GM23338 (cell line): ENCODE data around the gene CLDN9. TPM values are rescaled to one million over a fixed set of nuclear protein-coding genes. Genes with fewer than 3 reads are reported as not detected.
A peak's percentile ranks its signal among the peaks of the same experiment; 100 is the strongest.

ENCODE experiments used
- ATAC-seq: fragments of 200-7000 bp; cut with Tn5 transposase; 3 replicates; pipeline ENCODE4 v1.9.1; 2020
- DNase-seq: peaks from one replicate; pipeline ENCODE4 v3.0.0-alpha.2; 2015; ENCODE audit warnings: low spot score
- H2AFZ ChIP-seq: fragments of 200-600 bp; sonication (generic); 2 replicates; pipeline ENCODE4 v1.8.0; 2016; ENCODE audit warnings: antibody characterized with exemption, mild to moderate bottlenecking, moderate library complexity
- H3F3A ChIP-seq: fragments of 200-600 bp; sonication (generic); replicated peaks from 2 replicates; pipeline ENCODE4 v1.8.0; 2017; ENCODE audit warnings: antibody characterized with exemption, mixed run types, low read depth
- H3K27ac ChIP-seq: fragments of 200-600 bp; sonication (generic); 2 replicates; pipeline ENCODE4 v1.6.1; 2016; ENCODE audit warnings: low read depth
- H3K27me3 ChIP-seq: fragments of 200-600 bp; sonication (generic); 2 replicates; pipeline ENCODE4 v1.8.0; 2016; ENCODE audit warnings: mild to moderate bottlenecking, mixed run types, moderate library complexity; ENCODE audit not compliant: insufficient read depth
- H3K36me3 ChIP-seq: fragments of 200-600 bp; sonication (generic); 2 replicates; pipeline ENCODE4 v1.8.0; 2016; ENCODE audit warnings: mild to moderate bottlenecking; ENCODE audit not compliant: insufficient read depth
- H3K4me1 ChIP-seq: fragments of 200-600 bp; sonication (generic); 2 replicates; pipeline ENCODE4 v1.8.0; 2016; ENCODE audit warnings: mild to moderate bottlenecking, moderate library complexity; ENCODE audit not compliant: insufficient read depth
- H3K4me2 ChIP-seq: fragments of 200-600 bp; sonication (generic); 2 replicates; pipeline ENCODE4 v1.7.1; 2017; ENCODE audit warnings: mixed run types
- H3K4me3 ChIP-seq: fragments of 200-600 bp; sonication (generic); 2 replicates; pipeline ENCODE4 v1.6.1; 2016; ENCODE audit warnings: mixed run types
- H3K79me2 ChIP-seq: fragments of 200-600 bp; sonication (generic); replicated peaks from 2 replicates; pipeline ENCODE4 v1.8.0; 2017; ENCODE audit warnings: mild to moderate bottlenecking; ENCODE audit not compliant: insufficient read depth
- H3K9me2 ChIP-seq: fragments of 200-600 bp; sonication (generic); 2 replicates; pipeline ENCODE4 v1.8.0; 2017; ENCODE audit not compliant: insufficient read depth
- H4K20me1 ChIP-seq: fragments of 200-600 bp; sonication (generic); replicated peaks from 2 replicates; pipeline ENCODE4 v1.8.0; 2017; ENCODE audit warnings: mild to moderate bottlenecking; ENCODE audit not compliant: insufficient read depth
- H3K27ac Mint-ChIP-seq: 2 replicates; pipeline ENCODE4 v1.8.0; 2020; ENCODE audit warnings: inconsistent platforms, mild to moderate bottlenecking, moderate library complexity, mixed read lengths
- H3K27me3 Mint-ChIP-seq: 3 replicates; pipeline ENCODE4 v1.8.0; 2022; ENCODE audit warnings: low read depth, mild to moderate bottlenecking, moderate library complexity, mixed read lengths, inconsistent platforms; ENCODE audit not compliant: insufficient read depth, poor library complexity
- H3K36me3 Mint-ChIP-seq: 3 replicates; pipeline ENCODE4 v1.8.0; 2021; ENCODE audit warnings: low read depth, mild to moderate bottlenecking, inconsistent platforms, moderate library complexity, mixed read lengths
- H3K4me1 Mint-ChIP-seq: 3 replicates; pipeline ENCODE4 v1.8.0; 2020; ENCODE audit warnings: mild to moderate bottlenecking, inconsistent platforms, mixed read lengths
- H3K4me3 Mint-ChIP-seq: 3 replicates; pipeline ENCODE4 v1.8.0; 2021; ENCODE audit warnings: moderate library complexity, mild to moderate bottlenecking, inconsistent platforms, mixed read lengths
- H3K9me3 Mint-ChIP-seq: 3 replicates; pipeline ENCODE4 v1.8.0; 2020; ENCODE audit warnings: moderate library complexity, mild to moderate bottlenecking, inconsistent platforms, mixed read lengths
- CREB1 ChIP-seq: fragments of 250-450 bp; sonication (Bioruptor Pico); IDR thresholded peaks from 2 replicates; pipeline ENCODE4 v1.5.0; 2020; ENCODE audit warnings: low read depth, mild to moderate bottlenecking, moderate library complexity
- CTCF ChIP-seq, 2 experiments: fragments of 200-600 bp in 1 of 2; sonication (generic) in 1 of 2; conservative IDR thresholded peaks; 2 replicates each; pipeline versions ENCODE4 v1.5.1 to v1.6.1; 2016 to 2017; ENCODE audit warnings: antibody characterized with exemption in 2 of 2, low read depth in 2 of 2, mild to moderate bottlenecking in 2 of 2, moderate library complexity in 1 of 2
- EZH2 ChIP-seq: fragments of 200-600 bp; sonication (generic); IDR thresholded peaks from one replicate; pipeline ENCODE4 v1.8.0; 2017; ENCODE audit warnings: antibody characterized with exemption, mild to moderate bottlenecking, low read depth; ENCODE audit not compliant: unreplicated experiment
- EZH2phosphoT487 ChIP-seq: fragments of 200-600 bp; sonication (generic); IDR thresholded peaks from one replicate; pipeline ENCODE4 v1.8.1; 2018; ENCODE audit warnings: antibody characterized with exemption; ENCODE audit not compliant: unreplicated experiment
- JUNB ChIP-seq: IDR thresholded peaks from one replicate; pipeline ENCODE4 v1.6.1; 2016; ENCODE audit warnings: antibody characterized with exemption; ENCODE audit not compliant: unreplicated experiment
- NANOG ChIP-seq: IDR thresholded peaks from 2 replicates; pipeline ENCODE4 v1.6.1; 2016; ENCODE audit warnings: antibody characterized with exemption, borderline replicate concordance
- POLR2AphosphoS5 ChIP-seq: IDR thresholded peaks from 2 replicates; pipeline ENCODE4 v1.6.1; 2016; ENCODE audit warnings: antibody characterized with exemption, low read depth
- STAT1 ChIP-seq: IDR thresholded peaks from one replicate; pipeline ENCODE4 v1.6.1; 2016; ENCODE audit warnings: antibody characterized with exemption; ENCODE audit not compliant: unreplicated experiment
- ZNF114 ChIP-seq: fragments of 250-450 bp; sonication (Bioruptor Pico); IDR thresholded peaks from 2 replicates; pipeline ENCODE4 v1.5.0; 2020; ENCODE audit warnings: mild to moderate bottlenecking, moderate library complexity
- ZNF331 ChIP-seq: fragments of 250-450 bp; sonication (Bioruptor Pico); IDR thresholded peaks from 2 replicates; pipeline ENCODE4 v1.5.0; 2020; ENCODE audit warnings: low read depth, mild to moderate bottlenecking, moderate library complexity
- ZNF462 ChIP-seq: fragments of 250-450 bp; sonication (Bioruptor Pico); IDR thresholded peaks from 2 replicates; pipeline ENCODE4 v1.5.0; 2020; ENCODE audit warnings: mild to moderate bottlenecking, moderate library complexity
- polyA plus RNA-seq: library from polyadenylated mRNA; unstranded; fragments of >200 nt; fragmentation: Nextera tagmentation; extraction: Ambion mirVana; gene quantifications from 2 replicates; pipeline ENCODE4 v1.2.1, GENCODE V29; 2016
- total RNA-seq: library from RNA; depleted of rRNA; stranded (reverse); fragments of >200 nt; shearing (Covaris generic); gene quantifications from 2 replicates; pipeline ENCODE4 v1.2.3, GENCODE V29; 2014
- TF ChIP-seq, protein P1 (sequence below): IDR thresholded peaks from 2 replicates; pipeline ENCODE4 v1.6.1; 2016; ENCODE audit warnings: antibody characterized with exemption
- TF ChIP-seq, protein P2 (sequence below): IDR thresholded peaks from one replicate; pipeline ENCODE4 v1.6.1; 2018; ENCODE audit warnings: antibody characterized with exemption; ENCODE audit not compliant: unreplicated experiment

Gene CLDN9
- total and polyA plus RNA-seq, 2 experiments from 2014 or later, result 1.8 to 3.0 TPM

- Histone ChIP-seq H3K79me2 (no peaks in the 10 kb centered on the region), H3F3A (peaks cover 22% of the 10 kb centered on the region; the same call in 1 of the 2 replicates), H3K9me2 (no peaks in the 10 kb centered on the region), H3K4me3 (peak overlapping the region; percentile 84), H3K27me3 (no peaks in the 10 kb centered on the region), H3K27ac (no peak overlapping the region), H3K4me2 (peak overlapping the region; percentile 96), H3K36me3 (no peaks in the 10 kb centered on the region), H4K20me1 (peaks cover 14% of the 10 kb centered on the region), H3K4me1 (peaks cover 28% of the 10 kb centered on the region; the same call in 1 of the 2 replicates), H2AFZ (no peak overlapping the region)
- TF ChIP-seq CREB1 (CRISPR knock-in tag) (no peak), NANOG (no peak), POLR2AphosphoS5 (no peak), STAT1 (no peak), JUNB (no peak), ZNF114 (CRISPR knock-in tag) (no peak), EZH2phosphoT487 (no peak), ZNF331 (CRISPR knock-in tag) (no peak), CTCF (conservative IDR thresholded peaks at IDR 0.05; ENCODE audit: low read depth in 2 of 2) (no peak), EZH2 (no peak), ZNF462 (CRISPR knock-in tag) (no peak)
- TF ChIP-seq, protein P1, sequence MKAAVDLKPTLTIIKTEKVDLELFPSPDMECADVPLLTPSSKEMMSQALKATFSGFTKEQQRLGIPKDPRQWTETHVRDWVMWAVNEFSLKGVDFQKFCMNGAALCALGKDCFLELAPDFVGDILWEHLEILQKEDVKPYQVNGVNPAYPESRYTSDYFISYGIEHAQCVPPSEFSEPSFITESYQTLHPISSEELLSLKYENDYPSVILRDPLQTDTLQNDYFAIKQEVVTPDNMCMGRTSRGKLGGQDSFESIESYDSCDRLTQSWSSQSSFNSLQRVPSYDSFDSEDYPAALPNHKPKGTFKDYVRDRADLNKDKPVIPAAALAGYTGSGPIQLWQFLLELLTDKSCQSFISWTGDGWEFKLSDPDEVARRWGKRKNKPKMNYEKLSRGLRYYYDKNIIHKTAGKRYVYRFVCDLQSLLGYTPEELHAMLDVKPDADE, result no peak
- TF ChIP-seq, protein P2, sequence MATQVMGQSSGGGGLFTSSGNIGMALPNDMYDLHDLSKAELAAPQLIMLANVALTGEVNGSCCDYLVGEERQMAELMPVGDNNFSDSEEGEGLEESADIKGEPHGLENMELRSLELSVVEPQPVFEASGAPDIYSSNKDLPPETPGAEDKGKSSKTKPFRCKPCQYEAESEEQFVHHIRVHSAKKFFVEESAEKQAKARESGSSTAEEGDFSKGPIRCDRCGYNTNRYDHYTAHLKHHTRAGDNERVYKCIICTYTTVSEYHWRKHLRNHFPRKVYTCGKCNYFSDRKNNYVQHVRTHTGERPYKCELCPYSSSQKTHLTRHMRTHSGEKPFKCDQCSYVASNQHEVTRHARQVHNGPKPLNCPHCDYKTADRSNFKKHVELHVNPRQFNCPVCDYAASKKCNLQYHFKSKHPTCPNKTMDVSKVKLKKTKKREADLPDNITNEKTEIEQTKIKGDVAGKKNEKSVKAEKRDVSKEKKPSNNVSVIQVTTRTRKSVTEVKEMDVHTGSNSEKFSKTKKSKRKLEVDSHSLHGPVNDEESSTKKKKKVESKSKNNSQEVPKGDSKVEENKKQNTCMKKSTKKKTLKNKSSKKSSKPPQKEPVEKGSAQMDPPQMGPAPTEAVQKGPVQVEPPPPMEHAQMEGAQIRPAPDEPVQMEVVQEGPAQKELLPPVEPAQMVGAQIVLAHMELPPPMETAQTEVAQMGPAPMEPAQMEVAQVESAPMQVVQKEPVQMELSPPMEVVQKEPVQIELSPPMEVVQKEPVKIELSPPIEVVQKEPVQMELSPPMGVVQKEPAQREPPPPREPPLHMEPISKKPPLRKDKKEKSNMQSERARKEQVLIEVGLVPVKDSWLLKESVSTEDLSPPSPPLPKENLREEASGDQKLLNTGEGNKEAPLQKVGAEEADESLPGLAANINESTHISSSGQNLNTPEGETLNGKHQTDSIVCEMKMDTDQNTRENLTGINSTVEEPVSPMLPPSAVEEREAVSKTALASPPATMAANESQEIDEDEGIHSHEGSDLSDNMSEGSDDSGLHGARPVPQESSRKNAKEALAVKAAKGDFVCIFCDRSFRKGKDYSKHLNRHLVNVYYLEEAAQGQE, result no peak
- H3K4me1 Mint-ChIP-seq, result peaks cover 33% of the 10 kb centered on the region
- ATAC-seq (peak; percentile 49), DNase-seq (peak; percentile 62)
- H3K27ac Mint-ChIP-seq, result no peak overlapping the region
- H3K9me3 Mint-ChIP-seq, result peaks cover 4% of the 10 kb centered on the region; the same call in 2 of the 3 replicates
- H3K4me3 Mint-ChIP-seq, result peak overlapping the region; percentile 79
- H3K27me3 Mint-ChIP-seq, result peaks cover 24% of the 10 kb centered on the region
- peaks cover 22% of the 10 kb centered on the region for H3K36me3 Mint-ChIP-seq
Measured at GRCh38 chr16:3035972-3036725, 23.4 kb downstream of the CLDN9 start.
